Osteoblast (primary cell): ENCODE data around the gene HOXA11. TPM values are rescaled to one million over a fixed set of nuclear protein-coding genes. Genes with fewer than 3 reads are reported as not detected.

ENCODE experiments used
- small RNA-seq: library from RNA; depleted of rRNA; stranded (forward); fragments of <200 nt; gene quantifications from one replicate; pipeline ENCODE3, GENCODE V24; 2012
- total RNA-seq: library from RNA; depleted of rRNA; stranded (reverse); fragments of >200 nt; gene quantifications from 2 replicates; pipeline ENCODE4 v1.2.3, GENCODE V29; 2012

The HOXA11 gene
- total RNA-seq, 1 donor: 15.2 TPM

Small RNA genes within 50 kb of the gene (small RNA-seq; reads per million reads assigned to genes)
- not detected for gene AC004080.5
- gene RF02140: not detected
- gene RF02141: not detected

Other genes with a start within 250 kb of the HOXA11 start
- 0.72 and 1.5 TPM in 2 replicates for gene HOXA1, start 89.2 kb downstream of the HOXA11 start, total RNA-seq
- 0.36 and 0.59 TPM in 2 replicates for gene HOXA2, start 82.5 kb downstream of the HOXA11 start, total RNA-seq
- 0.72 and 1.2 TPM in 2 replicates for gene HOXA4, start 54.5 kb downstream of the HOXA11 start, total RNA-seq
- gene HOXA5, start 41.6 kb downstream of the HOXA11 start, total RNA-seq: 3.2 and 5.8 TPM in 2 replicates
- 5.0 and 7.6 TPM in 2 replicates for gene HOXA6, start 37.5 kb downstream of the HOXA11 start, total RNA-seq
- gene HOXA3, start 32.6 kb downstream of the HOXA11 start, total RNA-seq: 3.5 and 4.0 TPM in 2 replicates
- gene HOXA7, start 28.6 kb downstream of the HOXA11 start, total RNA-seq: 3.6 and 4.4 TPM in 2 replicates
- 15.3 and 19.5 TPM in 2 replicates for gene HOXA9, start 19.7 kb downstream of the HOXA11 start, total RNA-seq
- 32.1 and 43.1 TPM in 2 replicates for gene HOXA10, start 10.9 kb downstream of the HOXA11 start, total RNA-seq
- 6.2 and 8.0 TPM in 2 replicates for gene HOXA13, start 14.9 kb upstream of the HOXA11 start, total RNA-seq
- not detected in 2 replicates for gene EVX1, start 57.6 kb upstream of the HOXA11 start, total RNA-seq